ENCODE data around the gene TNRC6A. TPM values are rescaled to one million over a fixed set of nuclear protein-coding genes. Genes with fewer than 3 reads are reported as not detected.

TNRC6A gene
- total and polyA plus RNA-seq, 2 of the 13 experiments (the other 11 are each of a cell fraction or from before 2014, with no cell fraction given): 30.9 to 43.6 TPM

- 0 out of 2 replicates have a peak, but pooled peaks have one; percentile 18 for TF ChIP-seq ATF6 (CRISPR knock-in tag; conservative IDR thresholded peaks at IDR 0.05)
- TF ChIP-seq ZNF605 (CRISPR knock-in tag; IDR thresholded peaks at IDR 0.05): no peak
- TF ChIP-seq TAF15 (IDR thresholded peaks at IDR 0.05; ENCODE audit: low read depth, low read length, poor library complexity, severe bottlenecking): no peak
- TF ChIP-seq ZNF773 (CRISPR knock-in tag; IDR thresholded peaks at IDR 0.05; ENCODE audit: borderline replicate concordance): no peak
- peak; percentile 48; the same call in 1 of the 2 replicates for TF ChIP-seq SOX5 (CRISPR knock-in tag; IDR thresholded peaks at IDR 0.05; ENCODE audit: borderline replicate concordance)
- TF ChIP-seq MZF1 (CRISPR knock-in tag; IDR thresholded peaks at IDR 0.05; ENCODE audit: borderline replicate concordance): no peak
- TF ChIP-seq ZNF775 (CRISPR knock-in tag; IDR thresholded peaks at IDR 0.05; ENCODE audit: borderline replicate concordance): no peak
- no peak for TF ChIP-seq E2F1 (CRISPR knock-in tag; IDR thresholded peaks at IDR 0.05)
- no peak for TF ChIP-seq TEAD2 (CRISPR knock-in tag; IDR thresholded peaks at IDR 0.05)
- TF ChIP-seq ZNF564 (CRISPR knock-in tag; IDR thresholded peaks at IDR 0.05): no peak
- TF ChIP-seq ZNF788 (CRISPR knock-in tag; IDR thresholded peaks at IDR 0.05; ENCODE audit: borderline replicate concordance): no peak; the same call in 1 of the 2 replicates
- TF ChIP-seq AKNA (CRISPR knock-in tag; IDR thresholded peaks at IDR 0.05; ENCODE audit: borderline replicate concordance): no peak
- TF ChIP-seq ZMAT5 (CRISPR knock-in tag; IDR thresholded peaks at IDR 0.05; ENCODE audit: borderline replicate concordance, low read depth): no peak
- TF ChIP-seq GATA4 (IDR thresholded peaks at IDR 0.05; ENCODE audit: borderline replicate concordance, low read depth): no peak
- peak; percentile 39; the same call in 1 of the 2 replicates for TF ChIP-seq RAD21 (CRISPR knock-in tag; IDR thresholded peaks at IDR 0.05)
- 0 out of 2 replicates have a peak, but pooled peaks have one; percentile 23 for TF ChIP-seq TCF7 (IDR thresholded peaks at IDR 0.05; ENCODE audit: low read depth)
- no peak for TF ChIP-seq XRCC5 (optimal IDR thresholded peaks at IDR 0.05; ENCODE audit: low read length)
- no peak for TF ChIP-seq KLF15 (CRISPR knock-in tag; IDR thresholded peaks at IDR 0.05; ENCODE audit: borderline replicate concordance)
These were observed 2.4 kb downstream of the TNRC6A start (continued) for GRCh38 chr16:24731722-24732419.
